Memory B cell (primary cell): Measurements from ENCODE around the gene LRRTM2.
"Not testable (repeated sequence)": the region's sequence is repeated elsewhere in the genome, so short reads cannot be mapped to it uniquely, and the experiment has no call there.

Experiments
- ATAC-seq: fragments of 150-1000 bp; cut with Tn5 transposase; 2 replicates; pipeline ENCODE4 v1.10.0; 2021; ENCODE audit warnings: low read depth, mild to moderate bottlenecking, moderate library complexity
- DNase-seq, 2 donors: peaks; one replicate each; pipeline ENCODE4 v3.0.0; 2022; ENCODE audit warnings: low spot score in 2 of 2
- H3K27ac Mint-ChIP-seq: one replicate; pipeline ENCODE4 v1.8.0; 2022; ENCODE audit warnings: mild to moderate bottlenecking, moderate library complexity, mixed read lengths
- H3K27me3 Mint-ChIP-seq: one replicate; pipeline ENCODE4 v1.8.0; 2022; ENCODE audit warnings: mixed read lengths
- H3K36me3 Mint-ChIP-seq: one replicate; pipeline ENCODE4 v1.8.0; 2022; ENCODE audit warnings: mild to moderate bottlenecking, mixed read lengths
- H3K4me1 Mint-ChIP-seq: one replicate; pipeline ENCODE4 v1.8.0; 2022; ENCODE audit warnings: mixed read lengths
- H3K4me3 Mint-ChIP-seq: one replicate; pipeline ENCODE4 v1.8.0; 2022; ENCODE audit warnings: mild to moderate bottlenecking, moderate library complexity, mixed read lengths
- H3K9me3 Mint-ChIP-seq: one replicate; pipeline ENCODE4 v1.8.0; 2022; ENCODE audit warnings: mixed read lengths

LRRTM2 gene

GRCh38 chr5:138874771-138875551 lies at the start of gene LRRTM2:
Gene LRRTM2, minus strand, starts transcription at chr5:138875335. Its CDS starts 424 bp downstream, at chr5:138874911.
- H3K4me3 Mint-ChIP-seq = no peak within 1 kb of the TSS
- no peaks in the 10 kb centered on the region for H3K9me3 Mint-ChIP-seq
- no peak within 1 kb of the TSS for H3K27ac Mint-ChIP-seq
- ATAC-seq (no peak), DNase-seq (no peak)
- no peaks in the 10 kb centered on the region for H3K27me3 Mint-ChIP-seq
- H3K36me3 Mint-ChIP-seq = peaks cover 22% of the 10 kb centered on the region
- H3K4me1 Mint-ChIP-seq = peaks cover 5% of the 10 kb centered on the region

DNA sequence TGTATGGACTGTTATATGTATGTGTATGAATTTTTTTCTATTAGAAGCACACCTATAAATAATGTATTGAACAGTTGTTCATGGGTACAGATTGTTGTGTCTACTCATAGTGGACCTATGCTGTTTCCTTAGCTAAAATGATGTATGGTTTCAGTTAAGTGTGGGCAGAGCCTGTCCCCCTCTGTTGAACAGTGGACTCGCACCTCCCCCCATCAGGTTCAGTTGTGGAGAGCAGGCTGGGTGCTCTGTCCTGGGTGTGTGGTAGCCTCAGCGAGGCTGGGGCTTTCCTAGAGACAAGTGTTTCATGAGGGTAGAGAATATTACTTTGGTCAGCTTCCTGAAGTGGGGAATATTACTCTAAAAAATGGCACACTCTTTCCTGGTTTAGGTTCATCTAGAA lies 47.4 kb upstream of the LRRTM2 start:
- no peak for DNase-seq
- no peaks in the 10 kb centered on the region for H3K9me3 Mint-ChIP-seq
- no peaks in the 10 kb centered on the region for H3K4me1 Mint-ChIP-seq
- peak overlapping the region; percentile 28 for H3K27ac Mint-ChIP-seq
- ATAC-seq = no peak
- no peaks in the 10 kb centered on the region for H3K27me3 Mint-ChIP-seq
- peaks cover 30% of the 10 kb centered on the region for H3K36me3 Mint-ChIP-seq
- H3K4me3 Mint-ChIP-seq = no peak overlapping the region

DNA sequence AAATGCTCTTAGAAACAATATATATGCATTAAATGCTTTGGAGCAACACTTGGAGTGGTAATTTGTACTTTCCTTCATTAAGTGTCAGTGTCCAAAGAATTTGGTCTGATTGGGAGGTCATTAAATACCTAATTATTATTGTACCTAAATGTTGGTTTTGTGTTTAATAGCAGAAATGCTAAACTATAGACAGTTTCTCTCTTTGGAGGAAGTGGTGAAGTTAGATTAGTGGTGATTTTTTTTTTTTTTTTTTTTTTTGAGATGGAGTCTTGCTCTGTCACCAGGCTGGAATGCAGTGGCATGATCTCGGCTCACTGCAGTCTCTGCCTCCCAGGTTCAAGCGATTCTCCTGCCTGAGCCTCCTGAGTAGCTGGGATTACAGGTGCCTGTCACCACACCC lies 46.2 kb upstream of the LRRTM2 start:
- H3K27me3 Mint-ChIP-seq, H3K27ac Mint-ChIP-seq, H3K4me1 Mint-ChIP-seq, H3K4me3 Mint-ChIP-seq, H3K9me3 Mint-ChIP-seq, DNase-seq, ATAC-seq: not testable (repeated sequence)
- peaks cover 23% of the 10 kb centered on the region for H3K36me3 Mint-ChIP-seq

DNA sequence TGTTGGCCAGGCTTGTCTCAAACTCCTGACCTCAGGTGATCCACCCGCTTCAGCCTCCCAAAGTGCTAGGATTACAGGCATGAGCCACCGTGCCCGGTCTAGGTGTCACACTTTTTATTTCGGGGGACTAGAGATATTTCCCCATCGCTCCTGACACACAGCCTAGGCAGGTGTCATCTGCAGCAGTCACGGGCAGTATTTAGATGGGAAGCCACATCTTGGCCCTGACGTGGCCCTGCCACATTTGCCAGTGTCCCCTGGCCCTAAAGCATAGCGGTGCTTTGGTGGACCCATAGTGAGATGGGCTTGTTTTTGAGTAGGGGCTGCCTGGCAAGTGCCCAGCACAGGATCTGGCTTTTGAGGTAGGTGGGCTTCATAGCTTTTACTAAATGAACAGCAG lies 45.0 kb upstream of the LRRTM2 start:
- Mint-ChIP-seq H3K4me3 (no peak overlapping the region), H3K9me3 (no peaks in the 10 kb centered on the region), H3K4me1 (no peaks in the 10 kb centered on the region), H3K36me3 (peaks cover 18% of the 10 kb centered on the region), H3K27ac (no peak overlapping the region), H3K27me3 (no peaks in the 10 kb centered on the region)
- DNase-seq = no peak
- no peak for ATAC-seq

DNA sequence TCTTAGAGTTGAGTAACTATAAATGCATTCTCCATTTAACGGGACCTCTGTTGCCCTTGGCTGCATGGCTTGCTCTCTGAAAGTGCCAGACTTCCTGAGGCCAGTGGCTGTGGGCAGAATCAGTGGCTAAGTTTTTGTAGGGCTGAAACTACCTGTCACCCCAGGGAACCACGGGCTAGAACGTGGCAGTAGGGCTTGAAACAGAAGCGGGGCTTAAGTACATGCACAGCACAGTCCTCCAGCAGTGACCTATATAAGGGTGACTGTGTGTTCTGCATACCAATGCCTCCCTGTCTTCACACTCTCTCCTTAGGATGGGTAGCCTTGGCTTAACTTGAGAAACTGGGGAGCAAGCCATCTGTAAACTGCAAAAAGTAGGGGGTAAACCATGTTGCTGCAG lies 43.6 kb upstream of the LRRTM2 start:
- H3K9me3 Mint-ChIP-seq = no peaks in the 10 kb centered on the region
- H3K4me3 Mint-ChIP-seq = no peak overlapping the region
- no peaks in the 10 kb centered on the region for H3K4me1 Mint-ChIP-seq
- peak overlapping the region; percentile 69 for H3K27ac Mint-ChIP-seq
- ATAC-seq = no peak
- no peak for DNase-seq
- H3K36me3 Mint-ChIP-seq = peaks cover 18% of the 10 kb centered on the region
- no peaks in the 10 kb centered on the region for H3K27me3 Mint-ChIP-seq

- no peak for ATAC-seq
- H3K9me3 Mint-ChIP-seq = no peaks in the 10 kb centered on the region
- no peak overlapping the region for H3K4me3 Mint-ChIP-seq
- no peaks in the 10 kb centered on the region for H3K27me3 Mint-ChIP-seq
- no peaks in the 10 kb centered on the region for H3K4me1 Mint-ChIP-seq
- H3K27ac Mint-ChIP-seq = no peak overlapping the region
- DNase-seq = no peak
- peaks cover 30% of the 10 kb centered on the region for H3K36me3 Mint-ChIP-seq
Measured at GRCh38 chr5:138914338-138914737, 39.2 kb upstream of the LRRTM2 start.

- H3K36me3 Mint-ChIP-seq = peaks cover 27% of the 10 kb centered on the region
- H3K27me3 Mint-ChIP-seq = no peaks in the 10 kb centered on the region
- no peaks in the 10 kb centered on the region for H3K9me3 Mint-ChIP-seq
- H3K27ac Mint-ChIP-seq = no peak overlapping the region
- DNase-seq = no peak
- H3K4me1 Mint-ChIP-seq = no peaks in the 10 kb centered on the region
- no peak for ATAC-seq
- H3K4me3 Mint-ChIP-seq = no peak overlapping the region
Measured at GRCh38 chr5:138913773-138914172, 38.6 kb upstream of the LRRTM2 start.

DNA sequence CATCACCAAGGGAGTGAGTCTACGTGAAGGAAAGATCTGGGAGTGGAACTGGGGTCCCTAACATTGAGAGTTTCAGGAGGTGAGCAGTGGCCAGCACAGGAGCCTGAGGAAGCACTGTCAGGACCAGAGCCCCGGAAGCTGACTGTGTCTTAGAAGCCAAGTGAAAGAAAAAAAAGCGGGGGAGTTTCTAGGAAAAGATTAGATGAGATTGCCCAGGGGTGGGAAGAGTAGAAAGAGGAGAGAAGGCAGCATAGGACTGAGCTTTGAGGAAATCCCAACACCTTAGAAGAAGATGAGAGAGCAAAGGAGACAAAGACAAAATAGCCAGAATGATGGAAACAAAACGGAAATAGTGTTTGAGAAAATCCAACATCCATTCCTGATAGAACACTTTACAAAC lies 37.0 kb upstream of the LRRTM2 start:
- ATAC-seq (no peak), DNase-seq (no peak)
- peaks cover 27% of the 10 kb centered on the region for H3K36me3 Mint-ChIP-seq
- no peaks in the 10 kb centered on the region for H3K9me3 Mint-ChIP-seq
- no peak overlapping the region for H3K27ac Mint-ChIP-seq
- no peaks in the 10 kb centered on the region for H3K27me3 Mint-ChIP-seq
- no peak overlapping the region for H3K4me3 Mint-ChIP-seq
- H3K4me1 Mint-ChIP-seq = no peaks in the 10 kb centered on the region

- DNase-seq = no peak
- Mint-ChIP-seq H3K9me3 (no peaks in the 10 kb centered on the region), H3K4me3 (no peak overlapping the region), H3K4me1 (peaks cover 2% of the 10 kb centered on the region), H3K27me3 (no peaks in the 10 kb centered on the region), H3K36me3 (peaks cover 31% of the 10 kb centered on the region), H3K27ac (no peak overlapping the region)
- no peak for ATAC-seq
Measured at GRCh38 chr5:138911441-138911840, 36.3 kb upstream of the LRRTM2 start.

- Mint-ChIP-seq H3K36me3 (peaks cover 32% of the 10 kb centered on the region), H3K27ac (no peak overlapping the region), H3K4me3 (no peak overlapping the region), H3K27me3 (no peaks in the 10 kb centered on the region), H3K9me3 (no peaks in the 10 kb centered on the region), H3K4me1 (peaks cover 2% of the 10 kb centered on the region)
- DNase-seq (no peak), ATAC-seq (no peak)
Measured at GRCh38 chr5:138910546-138911185, 35.5 kb upstream of the LRRTM2 start.

- peaks cover 2% of the 10 kb centered on the region for H3K4me1 Mint-ChIP-seq
- no peak overlapping the region for H3K4me3 Mint-ChIP-seq
- no peak overlapping the region for H3K27ac Mint-ChIP-seq
Measured at GRCh38 chr5:138909734-138910133, 34.6 kb upstream of the LRRTM2 start.

DNA sequence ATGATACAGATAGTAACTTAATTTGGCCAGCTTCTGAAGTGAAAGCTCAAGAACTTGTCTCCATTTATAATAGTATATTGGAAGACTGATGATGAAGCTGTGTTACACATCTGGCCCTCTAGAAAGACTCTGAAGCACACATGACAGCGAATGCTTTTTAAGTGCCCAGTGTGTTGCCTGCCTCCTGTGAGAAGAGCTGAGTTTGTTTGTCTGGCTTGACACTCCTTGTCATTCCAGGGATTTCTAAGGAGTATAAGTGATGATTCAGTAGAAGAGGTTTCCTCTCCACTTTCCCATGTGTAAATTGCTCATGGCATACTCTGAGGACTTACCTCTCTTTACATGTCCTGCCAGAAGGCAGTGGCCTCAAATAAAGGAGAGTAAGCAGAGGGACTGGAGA lies 30.4 kb upstream of the LRRTM2 start:
- no peaks in the 10 kb centered on the region for H3K27me3 Mint-ChIP-seq
- no peaks in the 10 kb centered on the region for H3K9me3 Mint-ChIP-seq
- H3K4me3 Mint-ChIP-seq = no peak overlapping the region
- peaks cover 2% of the 10 kb centered on the region for H3K4me1 Mint-ChIP-seq
- H3K36me3 Mint-ChIP-seq = peaks cover 35% of the 10 kb centered on the region
- ATAC-seq (no peak), DNase-seq (no peak)
- no peak overlapping the region for H3K27ac Mint-ChIP-seq

More at GRCh38 chr5:138909734-138910133, 34.6 kb upstream of the LRRTM2 start:
- H3K9me3 Mint-ChIP-seq = no peaks in the 10 kb centered on the region
- H3K36me3 Mint-ChIP-seq = peaks cover 31% of the 10 kb centered on the region
- H3K27me3 Mint-ChIP-seq = no peaks in the 10 kb centered on the region
- ATAC-seq (no peak), DNase-seq (no peak)

DNA sequence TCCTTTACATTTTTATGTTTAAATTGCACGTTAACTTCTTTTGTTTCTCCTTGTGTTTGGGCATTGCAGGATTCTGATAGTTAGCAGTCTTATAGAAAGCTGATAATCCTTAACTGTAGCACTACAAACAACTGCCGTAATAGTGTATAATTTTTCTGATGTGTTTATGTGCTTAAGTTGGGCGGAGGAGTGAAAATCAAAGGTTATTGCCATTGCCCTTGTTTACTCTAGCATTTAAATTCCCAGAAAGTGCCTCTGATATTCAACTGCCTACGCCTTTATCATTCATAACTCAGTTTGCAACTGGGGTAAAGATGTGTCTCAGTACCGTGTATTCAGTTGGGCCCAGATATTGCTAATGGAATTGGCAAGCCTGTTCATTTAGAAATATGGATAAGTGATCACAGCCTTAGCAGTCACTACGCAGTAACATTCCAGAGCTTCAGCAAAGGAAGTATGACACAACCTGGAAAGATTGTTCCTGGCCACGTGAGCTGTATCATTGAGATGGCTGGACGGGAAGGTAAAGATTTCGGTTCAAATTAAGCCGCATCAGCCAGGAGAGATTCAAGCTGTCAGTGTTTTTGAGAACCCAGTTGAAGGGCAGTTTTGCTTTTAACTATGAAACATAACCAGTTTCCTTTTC lies 28.1 kb upstream of the LRRTM2 start:
- Mint-ChIP-seq H3K27me3 (no peaks in the 10 kb centered on the region), H3K36me3 (peaks cover 35% of the 10 kb centered on the region), H3K27ac (no peak overlapping the region), H3K9me3 (peaks cover 3% of the 10 kb centered on the region), H3K4me3 (no peak overlapping the region), H3K4me1 (peaks cover 4% of the 10 kb centered on the region)
- ATAC-seq = no peak
- no peak for DNase-seq

- DNase-seq (no peak), ATAC-seq (no peak)
- Mint-ChIP-seq H3K36me3 (peaks cover 37% of the 10 kb centered on the region), H3K27me3 (no peaks in the 10 kb centered on the region), H3K4me3 (no peak overlapping the region), H3K4me1 (peaks cover 2% of the 10 kb centered on the region), H3K9me3 (peaks cover 3% of the 10 kb centered on the region), H3K27ac (no peak overlapping the region)
Measured at GRCh38 chr5:138901716-138902115, 26.6 kb upstream of the LRRTM2 start.
